Measurements from ENCODE around the gene CLPTM1L.
"Not testable (repeated sequence)": the region's sequence is repeated elsewhere in the genome, so short reads cannot be mapped to it uniquely, and the experiment has no call there.

CLPTM1L gene

GRCh38 chr5:1381370-1382247 lies 36.7 kb upstream of the CLPTM1L start:
- FAIRE-seq: no peak

DNA sequence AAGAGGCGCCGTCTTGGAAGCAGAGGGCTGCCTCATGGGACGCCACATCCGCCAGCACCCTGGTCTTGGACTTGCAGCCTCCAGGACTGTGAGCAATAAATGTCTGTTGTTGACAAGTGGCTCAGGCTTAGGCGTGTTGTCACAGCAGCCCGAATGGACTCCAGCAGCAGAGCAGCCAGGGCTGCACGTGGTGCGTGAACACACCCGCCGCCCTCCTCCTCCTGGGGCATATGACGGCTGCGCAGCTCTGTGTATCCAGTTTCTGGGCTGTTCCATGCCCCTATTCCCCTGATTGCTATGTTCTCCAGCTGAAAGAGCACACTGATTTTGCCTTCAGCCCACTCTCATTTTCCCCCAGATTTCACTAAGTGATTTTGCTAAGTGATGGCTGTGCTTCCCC lies 36.0 kb upstream of the CLPTM1L start:
- FAIRE-seq (no peak), DNase-seq (ENCODE audit: extremely low spot score, insufficient read length, low read depth) (no peak)

More at GRCh38 chr5:1381370-1382247, 36.7 kb upstream of the CLPTM1L start:
- no peak for DNase-seq (ENCODE audit: extremely low spot score, insufficient read length, low read depth)

GRCh38 chr5:1380011-1380817 lies 35.3 kb upstream of the CLPTM1L start:
- DNase-seq (ENCODE audit: extremely low spot score, insufficient read length, low read depth) (no peak), FAIRE-seq (no peak)

DNA sequence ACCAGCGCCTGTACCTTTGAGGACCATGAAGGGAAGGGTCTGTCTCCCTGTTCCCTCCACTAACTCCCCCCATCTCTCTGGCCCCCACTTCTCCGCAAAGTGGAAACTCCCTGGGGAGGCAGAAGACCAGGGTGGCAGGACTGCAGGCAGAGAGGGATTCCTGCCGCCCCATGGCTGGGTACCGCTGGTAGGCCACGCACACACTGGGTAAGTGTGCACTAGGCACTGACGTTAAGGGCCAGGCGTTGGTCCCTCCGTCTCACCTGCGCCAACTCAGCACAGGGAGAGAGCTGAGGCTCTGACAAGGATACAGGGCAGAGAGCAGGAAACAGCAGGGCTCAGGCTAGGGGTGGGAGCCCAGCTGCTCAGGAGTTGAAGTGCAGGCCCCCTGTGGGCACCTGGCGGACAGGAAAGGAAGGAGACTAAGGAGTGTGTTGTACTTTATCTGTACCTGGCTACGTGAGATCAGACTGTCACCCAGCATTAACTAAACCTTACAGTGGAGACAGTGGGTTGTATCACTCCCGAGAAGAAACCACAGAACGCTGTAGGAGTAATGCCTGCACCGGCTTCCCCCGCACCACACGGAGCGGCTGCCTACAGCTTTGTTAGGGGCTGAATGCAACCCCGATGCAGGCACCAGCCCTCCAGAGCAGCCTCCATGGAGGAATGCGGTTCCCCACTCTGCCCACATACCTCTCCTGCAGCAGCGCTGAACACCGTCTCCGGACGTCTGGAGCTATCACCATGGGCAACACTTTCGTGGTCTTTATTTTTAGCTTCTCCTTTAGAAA lies 34.2 kb upstream of the CLPTM1L start:
- DNase-seq (ENCODE audit: extremely low spot score, insufficient read length, low read depth): no peak
- no peak for FAIRE-seq

GRCh38 chr5:1378096-1378495 lies 33.2 kb upstream of the CLPTM1L start:
- DNase-seq (ENCODE audit: extremely low spot score, insufficient read length, low read depth) (no peak), FAIRE-seq (no peak)

- no peak for DNase-seq (ENCODE audit: extremely low spot score, insufficient read length, low read depth)
- no peak for FAIRE-seq
Observed at GRCh38 chr5:1376981-1377380, 32.1 kb upstream of the CLPTM1L start.

DNA sequence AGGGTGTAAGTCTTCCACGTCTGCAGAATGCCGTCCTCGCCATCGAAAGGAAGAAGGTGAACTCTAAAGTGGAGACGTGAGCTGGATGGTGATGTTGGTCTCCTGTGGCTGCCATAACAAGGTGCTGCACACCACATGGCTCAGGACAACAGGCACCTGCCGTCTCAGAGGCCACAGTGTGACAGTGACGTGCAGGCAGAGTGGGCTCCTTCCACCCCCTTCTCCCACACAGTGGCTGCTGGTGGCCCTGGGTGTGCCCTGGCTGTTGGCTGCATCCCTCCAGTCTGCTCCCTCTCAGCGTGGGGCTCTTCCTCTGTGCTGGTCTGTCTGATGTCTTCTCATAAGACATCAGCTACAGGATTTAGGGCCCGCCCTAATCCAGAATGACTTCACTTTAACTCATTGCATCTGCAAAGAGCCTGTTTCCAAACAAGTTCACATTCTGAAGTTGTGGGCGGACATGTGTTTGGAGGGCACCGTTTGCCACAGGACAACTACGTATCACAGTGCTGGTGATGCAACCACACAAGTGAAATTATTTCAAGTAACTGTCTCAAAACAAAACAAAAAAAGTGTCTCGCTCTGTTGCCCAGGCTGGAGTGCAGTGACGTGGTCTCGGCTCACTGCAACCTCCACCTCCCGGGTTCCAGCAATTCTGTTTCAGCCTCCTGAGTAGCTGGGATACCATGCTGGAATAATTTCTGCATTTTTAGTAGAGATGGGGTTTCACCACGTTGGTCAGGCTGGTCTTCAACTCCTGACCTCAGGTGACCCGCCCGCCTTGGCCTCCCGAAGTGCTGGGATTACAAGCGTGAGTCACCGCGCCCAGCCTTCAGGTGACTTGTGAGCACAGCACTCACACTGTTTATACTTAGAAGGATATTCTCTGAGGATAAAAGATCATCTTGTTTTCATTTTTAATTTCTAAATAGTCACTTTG lies 31.2 kb upstream of the CLPTM1L start:
- no peak for DNase-seq (ENCODE audit: extremely low spot score, insufficient read length, low read depth)
- FAIRE-seq: no peak

DNA sequence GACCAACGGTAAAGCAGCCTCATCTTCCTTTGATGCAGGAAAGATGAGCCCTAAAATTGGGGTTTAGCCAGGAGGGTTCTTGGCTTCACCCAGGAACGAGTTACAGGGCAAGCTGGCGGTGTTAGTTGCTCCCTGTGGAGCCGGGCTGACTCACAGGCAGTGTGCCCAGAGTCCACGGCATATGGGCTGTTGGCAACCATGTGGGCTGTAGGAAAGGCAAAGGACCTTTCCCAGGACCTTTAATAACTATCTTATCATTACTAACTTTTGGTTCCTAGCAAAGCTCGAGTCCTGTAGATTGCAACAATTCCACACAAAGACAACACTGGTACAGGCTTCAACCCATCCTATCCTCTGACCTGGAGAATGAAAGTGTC lies 29.8 kb upstream of the CLPTM1L start:
- FAIRE-seq (no peak), DNase-seq (ENCODE audit: extremely low spot score, insufficient read length, low read depth) (no peak)

DNA sequence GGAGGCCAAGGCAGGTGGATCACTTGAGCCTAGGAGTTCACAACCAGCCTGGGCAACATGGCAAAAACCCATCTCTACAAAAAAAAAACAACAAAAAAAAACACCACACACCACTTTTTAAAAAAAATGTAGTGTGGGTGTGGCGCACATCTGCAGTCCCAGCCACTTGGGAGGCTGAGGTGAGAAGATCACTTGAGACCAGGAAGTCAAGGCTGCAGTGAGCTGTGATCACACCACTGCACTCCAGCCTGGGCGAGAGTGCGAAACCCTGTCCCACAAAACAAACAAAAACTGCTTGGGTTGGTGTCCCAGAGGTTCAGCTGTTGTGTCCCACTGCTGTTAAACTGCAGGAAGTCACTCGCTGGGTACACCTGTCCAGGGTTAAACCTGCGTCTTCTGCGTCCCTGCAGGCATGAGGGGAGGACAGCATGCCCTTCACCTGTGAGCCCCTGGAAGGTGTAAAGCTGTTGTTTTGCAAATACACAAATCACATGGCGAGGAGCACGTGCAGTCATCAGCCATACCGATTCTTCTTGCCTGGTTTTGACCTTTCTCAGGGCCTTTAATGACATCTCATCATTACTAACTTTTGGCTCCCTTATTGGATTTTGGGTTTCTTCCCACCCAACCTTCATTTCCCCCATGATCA lies 29.3 kb upstream of the CLPTM1L start:
- FAIRE-seq (no peak), DNase-seq (ENCODE audit: extremely low spot score, insufficient read length, low read depth) (no peak)

- FAIRE-seq; DNase-seq (ENCODE audit: extremely low spot score, insufficient read length, low read depth): not testable (repeated sequence)
Observed at GRCh38 chr5:1371972-1372342, 27.1 kb upstream of the CLPTM1L start.

DNA sequence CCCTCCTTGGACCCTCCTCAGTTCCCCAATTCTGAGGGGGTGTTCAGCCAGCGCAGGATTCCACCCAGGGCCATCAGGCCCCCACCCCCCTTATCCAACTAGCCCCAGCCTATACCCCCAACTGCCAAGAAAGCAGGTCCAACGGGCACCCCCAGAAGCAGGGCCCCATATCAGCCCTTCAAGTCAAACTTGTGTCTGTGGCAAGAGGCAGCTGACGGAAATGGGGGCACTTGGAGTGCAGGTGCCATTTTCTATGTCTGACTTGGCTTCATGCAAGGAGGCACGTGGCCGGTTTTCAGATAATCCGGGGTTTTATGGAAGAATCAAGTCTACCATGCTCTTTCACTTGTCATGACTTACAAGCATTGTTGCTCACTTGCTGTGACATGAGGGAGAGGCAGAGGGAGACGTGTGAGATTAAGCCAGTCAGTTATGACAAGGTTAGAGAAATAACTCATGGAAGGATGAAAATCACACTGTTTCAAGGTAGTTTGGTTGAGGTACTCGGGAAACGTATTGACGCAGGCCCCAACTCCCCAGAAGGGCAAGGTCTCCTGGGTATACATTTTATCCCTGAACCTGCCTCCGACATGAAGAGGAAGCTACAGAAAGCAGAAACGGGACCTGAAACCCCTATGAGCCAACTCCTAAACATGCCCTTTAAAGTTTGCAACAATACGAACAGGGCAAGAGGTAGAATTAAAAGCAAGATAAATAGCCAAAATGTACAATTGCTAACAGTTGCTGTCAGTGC lies 26.5 kb upstream of the CLPTM1L start:
- DNase-seq (ENCODE audit: extremely low spot score, insufficient read length, low read depth): no peak
- no peak for FAIRE-seq

DNA sequence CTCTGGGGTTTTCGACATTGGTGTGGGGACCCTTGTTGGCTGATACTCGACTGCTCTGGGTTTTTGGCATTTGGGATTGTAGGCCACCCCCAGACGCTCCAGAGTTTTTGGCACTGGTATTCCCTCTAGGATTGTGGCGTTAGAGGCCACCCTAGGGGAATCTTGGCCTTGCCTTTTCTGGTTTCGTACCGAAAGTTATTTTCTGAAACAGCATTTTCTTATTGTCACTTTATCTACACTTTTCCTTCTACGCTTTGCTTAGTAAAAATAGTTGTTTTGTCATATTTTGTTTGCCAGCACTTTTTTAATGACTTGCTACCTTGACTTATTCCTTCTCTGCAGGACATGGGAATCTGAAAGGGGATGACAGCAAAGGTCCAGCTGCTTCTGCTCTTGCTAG lies 25.1 kb upstream of the CLPTM1L start:
- DNase-seq (ENCODE audit: extremely low spot score, insufficient read length, low read depth): no peak
- FAIRE-seq: no peak

- no peak for FAIRE-seq
- no peak for DNase-seq (ENCODE audit: extremely low spot score, insufficient read length, low read depth)
Observed at GRCh38 chr5:1368756-1369155, 23.9 kb upstream of the CLPTM1L start.

DNA sequence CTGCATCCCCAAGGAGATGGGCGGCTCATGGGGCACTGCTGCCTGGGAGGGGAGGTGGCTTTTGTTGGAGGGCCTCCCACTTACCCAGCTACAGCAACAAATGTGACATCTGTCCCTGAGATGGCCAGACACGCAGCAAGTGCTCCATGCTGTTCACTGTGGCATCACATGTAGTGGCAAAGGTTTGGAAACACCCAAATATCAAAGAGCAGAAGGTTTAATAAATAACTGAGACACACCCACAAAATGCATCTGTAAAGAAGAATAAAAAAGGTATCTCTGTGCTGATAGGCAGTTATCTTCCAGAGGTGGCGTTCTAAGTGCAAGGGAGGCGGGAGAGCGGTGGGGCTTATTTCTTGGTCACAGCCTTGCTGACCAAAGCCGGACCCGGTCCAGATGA lies 23.3 kb upstream of the CLPTM1L start:
- DNase-seq (ENCODE audit: extremely low spot score, insufficient read length, low read depth): no peak
- no peak for FAIRE-seq

DNA sequence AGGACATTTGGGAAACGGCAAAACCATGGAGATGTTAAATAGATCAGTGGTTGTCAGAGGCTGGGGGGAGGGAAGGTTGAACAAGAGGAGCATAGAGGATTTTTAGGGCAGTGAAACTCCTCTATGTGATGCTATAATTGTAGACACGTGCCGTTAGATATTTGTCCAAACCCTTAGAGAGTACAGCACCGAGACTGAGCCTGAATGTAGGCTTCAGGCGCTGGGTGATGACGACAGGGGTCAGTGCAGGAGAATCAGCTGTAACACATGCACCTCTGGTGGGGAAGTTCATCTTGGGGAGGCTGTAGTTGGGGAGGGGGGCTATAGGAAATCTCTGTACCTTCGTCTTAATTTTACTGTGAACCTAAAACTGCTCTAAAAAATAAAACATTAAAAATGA lies 22.2 kb upstream of the CLPTM1L start:
- no peak for FAIRE-seq
- DNase-seq (ENCODE audit: extremely low spot score, insufficient read length, low read depth): no peak

DNA sequence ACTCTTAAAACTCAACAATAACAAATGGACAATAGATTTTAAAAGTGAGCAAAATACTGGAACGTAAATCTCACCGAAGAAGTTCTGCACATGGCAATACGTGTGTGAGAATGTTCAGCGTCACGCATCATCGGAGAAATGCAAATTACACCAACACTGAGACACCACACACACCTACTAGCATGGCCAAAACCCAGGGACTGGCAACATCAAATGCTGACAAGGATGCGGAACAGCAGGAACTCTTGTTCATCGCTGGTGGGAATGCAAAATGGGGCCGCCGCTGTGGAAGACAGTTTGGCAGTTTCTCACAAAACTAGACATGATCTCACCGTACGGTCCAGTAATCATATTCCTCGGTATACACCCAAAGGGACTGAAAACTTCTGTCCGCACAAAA lies 21.6 kb upstream of the CLPTM1L start:
- FAIRE-seq (peak; percentile 81), DNase-seq (ENCODE audit: extremely low spot score, insufficient read length, low read depth) (no peak)

GRCh38 chr5:1364211-1364610 lies 19.3 kb upstream of the CLPTM1L start:
- DNase-seq (ENCODE audit: extremely low spot score, insufficient read length, low read depth) (no peak), FAIRE-seq (no peak)

- DNase-seq (ENCODE audit: extremely low spot score, insufficient read length, low read depth) (no peak), FAIRE-seq (no peak)
Observed at GRCh38 chr5:1363581-1363980, 18.7 kb upstream of the CLPTM1L start.
